Jurkat, Clone E6-1 (cell line): ENCODE data around the gene RMC1.
"Not testable (repeated sequence)": the region's sequence is repeated elsewhere in the genome, so short reads cannot be mapped to it uniquely, and the experiment has no call there.

ENCODE experiments used
- DNase-seq: peaks from one replicate; pipeline ENCODE4 v3.0.0-alpha.2; 2011; ENCODE audit warnings: low read depth, low spot score
- H3K4me3 ChIP-seq: 2 replicates; pipeline ENCODE4 v1.5.1; 2011; ENCODE audit warnings: mild to moderate bottlenecking, low read length, control low read depth, moderate library complexity

RMC1 gene

DNA sequence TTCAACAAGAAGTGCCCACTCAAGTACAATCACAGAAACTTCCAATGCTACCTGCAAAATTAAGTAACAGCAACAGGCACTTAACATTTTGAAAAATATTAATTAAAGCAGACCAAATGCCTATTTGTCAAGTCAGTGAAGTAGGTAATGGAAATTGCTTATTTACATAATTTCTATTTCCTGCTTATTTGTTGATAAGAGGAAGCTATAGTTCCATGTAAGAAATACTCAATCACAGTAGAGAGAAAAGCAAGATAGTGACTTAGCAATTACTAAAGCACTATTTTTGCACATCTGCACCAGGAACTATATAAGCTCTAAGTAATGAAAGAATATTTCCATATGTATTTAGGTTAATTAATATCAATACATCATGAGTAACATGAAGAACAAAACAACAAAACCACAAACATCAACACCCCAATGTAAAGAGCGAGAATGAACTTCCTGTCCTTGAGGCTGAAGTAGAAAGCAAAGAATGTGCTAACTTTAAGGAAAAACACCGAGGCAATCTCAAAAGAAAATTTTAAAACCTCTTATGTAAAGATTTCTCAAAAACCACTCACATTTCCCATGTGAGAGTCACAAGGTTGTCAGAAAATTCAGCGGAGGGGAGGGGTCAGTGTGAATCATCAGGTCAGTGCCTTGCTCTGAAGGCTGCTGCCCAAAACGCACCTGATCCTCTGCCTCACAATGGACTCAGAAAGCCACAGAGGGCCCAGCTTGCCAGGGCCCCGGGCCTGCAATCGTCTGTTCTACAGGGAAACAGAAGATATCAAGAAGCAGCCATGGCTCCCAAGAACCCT lies 70.5 kb downstream of the RMC1 start:
- no peak overlapping the region for H3K4me3 ChIP-seq
- DNase-seq, result no peak

GRCh38 chr18:23574611-23575308 lies 71.4 kb downstream of the RMC1 start:
- H3K4me3 ChIP-seq, result no peak overlapping the region
- DNase-seq, result no peak

DNA sequence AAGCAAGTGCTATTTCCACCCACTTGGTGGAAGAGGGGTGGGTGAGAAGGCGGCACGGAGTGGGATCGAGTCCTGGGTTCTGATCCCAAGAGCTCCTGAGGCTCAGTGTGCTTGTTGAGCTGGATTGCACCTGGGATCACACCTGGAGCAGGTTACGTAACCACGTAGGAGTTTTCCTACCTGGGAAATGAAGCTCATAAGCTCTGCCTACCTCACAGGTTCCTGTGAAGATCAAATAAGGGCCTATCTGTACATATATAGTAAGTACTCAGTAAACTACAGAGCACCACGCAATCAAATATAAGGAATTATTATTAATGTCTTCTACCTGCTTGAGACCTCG lies 72.0 kb downstream of the RMC1 start:
- no peak for DNase-seq
- no peak overlapping the region for H3K4me3 ChIP-seq

- H3K4me3 ChIP-seq, DNase-seq: not testable (repeated sequence)
Measured at GRCh38 chr18:23577521-23577920, 74.2 kb downstream of the RMC1 start.

- no peak overlapping the region for H3K4me3 ChIP-seq
- DNase-seq, result no peak
Measured at GRCh38 chr18:23578067-23578701, 74.9 kb downstream of the RMC1 start.

DNA sequence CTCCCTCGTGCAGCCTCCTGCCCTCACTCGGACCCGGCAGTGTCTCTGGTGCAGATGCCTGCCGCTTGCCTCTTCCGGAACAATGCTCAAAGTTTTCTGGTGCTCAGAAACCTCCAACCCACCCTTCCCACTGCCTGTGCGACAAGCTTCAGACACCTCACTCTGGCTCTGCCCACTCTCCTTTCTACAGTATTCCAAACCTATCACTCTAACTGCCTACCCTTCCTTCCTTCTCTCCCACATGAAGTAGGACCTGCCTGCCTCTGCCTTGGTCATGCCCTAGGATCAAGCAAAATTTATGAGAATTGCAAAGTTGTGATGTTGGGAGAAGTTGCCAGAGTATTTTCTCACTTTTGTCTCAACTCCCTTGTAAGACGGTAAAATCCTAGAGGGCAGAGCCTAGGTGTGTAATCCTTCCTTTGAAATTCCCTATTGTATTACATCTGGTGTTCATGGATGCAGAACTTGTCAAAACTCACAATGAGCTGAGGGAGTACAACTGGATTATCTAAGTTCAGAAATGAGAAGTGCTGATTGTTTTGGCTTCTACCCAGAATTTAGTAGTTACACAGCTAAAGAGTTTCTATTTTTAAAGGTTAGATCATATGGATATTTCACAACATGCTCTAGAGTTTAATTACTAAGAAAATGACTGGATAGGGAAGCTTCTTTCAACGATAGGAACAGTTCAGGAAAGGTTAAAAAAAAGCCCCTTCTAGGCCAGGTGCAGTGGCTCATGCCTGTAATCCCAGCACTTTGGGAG lies 75.8 kb downstream of the RMC1 start:
- DNase-seq, result no peak
- no peak overlapping the region for H3K4me3 ChIP-seq

DNA sequence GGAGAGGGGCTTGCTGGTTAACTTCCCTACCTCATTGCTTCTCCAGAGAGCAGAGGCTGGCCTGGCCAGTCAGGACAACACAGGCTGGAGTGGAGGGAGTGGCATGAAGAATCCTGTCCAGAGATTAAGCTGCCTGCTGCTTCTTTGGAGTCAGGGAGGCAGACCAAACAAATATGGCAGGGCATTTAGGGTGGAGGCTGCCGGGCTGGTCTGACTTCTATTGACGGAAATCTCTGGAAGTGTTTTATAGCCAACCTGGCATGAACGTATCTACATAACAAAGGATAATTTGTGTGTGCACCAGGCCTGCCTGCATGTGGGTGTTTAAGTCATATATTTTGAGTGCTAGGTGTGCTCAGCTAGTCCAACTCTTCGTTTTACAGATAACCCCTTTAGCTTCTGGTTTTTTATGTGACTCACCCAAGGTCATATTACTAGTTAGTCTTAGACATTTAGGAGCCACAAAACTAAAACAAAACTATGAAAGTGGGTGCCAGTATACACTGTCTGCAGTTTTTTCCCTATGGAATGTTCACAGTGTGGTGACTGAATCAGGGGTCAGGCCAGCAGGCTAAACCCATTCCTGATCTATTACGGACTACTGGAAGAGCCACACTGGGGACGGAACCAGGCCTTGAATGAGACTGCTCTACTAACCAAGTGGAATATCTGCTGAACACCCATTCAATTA lies 77.5 kb downstream of the RMC1 start:
- DNase-seq, result no peak
- H3K4me3 ChIP-seq, result no peak overlapping the region
